H1 (cell line): Measurements from ENCODE around the gene NRSN1. TPM values are rescaled to one million over a fixed set of nuclear protein-coding genes. Genes with fewer than 3 reads are reported as not detected.

Experiments used
- CREB1 ChIP-seq: IDR thresholded peaks from 2 replicates; pipeline ENCODE4 v1.6.1; 2012; ENCODE audit warnings: inconsistent platforms
- JUN ChIP-seq: IDR thresholded peaks from 2 replicates; pipeline ENCODE4 v1.6.1; 2011; ENCODE audit warnings: low read depth, mild to moderate bottlenecking, improper control_type of control experiment, low read length
- POLR2A ChIP-seq, 2 experiments: IDR thresholded peaks; 1 replicate in 1 of 2; 2 replicates in 1 of 2; pipeline ENCODE4 v1.6.1; 2011; ENCODE audit warnings: low read depth in 2 of 2, low read length in 2 of 2, mild to moderate bottlenecking in 2 of 2; ENCODE audit errors: control extremely low read depth in 1 of 2
- polyA plus RNA-seq, 7 experiments: library from polyadenylated mRNA; depleted of rRNA in 3 of 7; stranded (reverse) in 5 of 7; unstranded in 2 of 7; fragments of >200 nt in 5 of 7; fragments of 200-250 nt in 2 of 7; gene quantifications; 1 replicate in 5 of 7; 2 replicates in 1 of 7; 4 replicates in 1 of 7; pipeline versions ENCODE4 v1.2.1 to v1.2.3, GENCODE V29; 2011 to 2013; ENCODE audit warnings: missing spikeins in 2 of 7, mixed read lengths in 2 of 7
- total RNA-seq: library from RNA; stranded (reverse); fragmentation: NEBNext Ultra II Directional; extraction: Animal tissue kit (Norgen Biotek cat#: 25700); gene quantifications from 2 replicates; pipeline ENCODE4 v1.2.1, GENCODE V29; 2021
- TF ChIP-seq, protein P1 (sequence below): IDR thresholded peaks from 2 replicates; pipeline ENCODE4 v1.6.1; 2012; ENCODE audit warnings: low read length, inconsistent platforms

NRSN1 gene
- total and polyA plus RNA-seq, 2 of the 8 experiments (the other 6 are each of a cell fraction or from before 2014, with no cell fraction given): 0.15 to 0.78 TPM

DNA sequence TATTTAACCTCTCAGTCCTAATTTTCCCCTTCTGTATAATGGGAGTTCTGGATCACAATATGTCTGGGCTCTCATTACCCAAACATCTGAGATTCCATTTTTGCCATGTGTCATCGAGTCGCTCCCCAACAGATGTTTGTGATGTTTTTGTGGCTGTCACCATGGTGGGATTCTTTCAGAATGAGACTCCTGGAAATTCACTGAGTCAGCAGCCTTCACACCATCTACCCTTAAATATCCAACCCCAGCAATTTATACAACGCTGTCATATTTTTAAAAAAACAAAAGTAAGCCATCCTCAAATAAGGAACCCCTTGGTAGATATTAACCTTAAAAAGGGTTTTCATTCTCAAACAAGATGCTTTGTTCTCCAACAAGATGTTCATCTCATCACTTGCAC is 20.9 kb downstream of the NRSN1 start (continued):
- TF ChIP-seq JUN (no peak), POLR2A (IDR thresholded peaks at IDR 0.05; ENCODE audit: control extremely low read depth in 1 of 2, low read depth in 2 of 2, low read length in 2 of 2) (no peak), CREB1 (no peak)
- TF ChIP-seq, protein P1, sequence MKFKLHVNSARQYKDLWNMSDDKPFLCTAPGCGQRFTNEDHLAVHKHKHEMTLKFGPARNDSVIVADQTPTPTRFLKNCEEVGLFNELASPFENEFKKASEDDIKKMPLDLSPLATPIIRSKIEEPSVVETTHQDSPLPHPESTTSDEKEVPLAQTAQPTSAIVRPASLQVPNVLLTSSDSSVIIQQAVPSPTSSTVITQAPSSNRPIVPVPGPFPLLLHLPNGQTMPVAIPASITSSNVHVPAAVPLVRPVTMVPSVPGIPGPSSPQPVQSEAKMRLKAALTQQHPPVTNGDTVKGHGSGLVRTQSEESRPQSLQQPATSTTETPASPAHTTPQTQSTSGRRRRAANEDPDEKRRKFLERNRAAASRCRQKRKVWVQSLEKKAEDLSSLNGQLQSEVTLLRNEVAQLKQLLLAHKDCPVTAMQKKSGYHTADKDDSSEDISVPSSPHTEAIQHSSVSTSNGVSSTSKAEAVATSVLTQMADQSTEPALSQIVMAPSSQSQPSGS: no peak
